C4-2B (cell line): Measurements from ENCODE around the gene ERFE.

Experiments used
- H3K27ac ChIP-seq: fragments of 450-650 bp; 2 replicates; pipeline ENCODE4 v1.5.1; 2017
- ZFX ChIP-seq: fragments of 450-650 bp; IDR thresholded peaks from 2 replicates; pipeline ENCODE4 v1.6.1; 2017
- TF ChIP-seq, protein P1 (sequence below): fragments of 450-650 bp; conservative IDR thresholded peaks from 2 replicates; pipeline ENCODE4 v1.5.1; 2017; ENCODE audit warnings: mild to moderate bottlenecking

The ERFE gene

DNA sequence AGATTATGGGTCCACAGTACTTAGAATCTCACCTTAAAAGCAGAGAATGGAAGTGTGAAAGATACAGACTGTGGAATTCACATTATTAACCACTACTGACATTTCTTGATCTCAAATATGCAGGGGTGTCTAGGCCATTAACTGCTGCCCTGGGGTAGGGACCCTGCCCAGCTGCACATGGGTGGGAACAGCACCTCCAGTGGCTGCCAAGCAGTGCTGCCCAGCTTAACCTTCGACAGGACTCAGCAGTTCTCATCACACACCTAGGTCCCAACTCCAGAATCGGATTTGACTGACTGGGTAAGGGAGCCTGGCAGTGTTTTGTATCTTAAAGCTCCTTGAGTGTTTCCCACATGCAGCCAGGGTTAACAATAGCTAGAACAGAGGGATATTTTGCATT, 14.9 kb downstream of the ERFE start:
- TF ChIP-seq, protein P1, sequence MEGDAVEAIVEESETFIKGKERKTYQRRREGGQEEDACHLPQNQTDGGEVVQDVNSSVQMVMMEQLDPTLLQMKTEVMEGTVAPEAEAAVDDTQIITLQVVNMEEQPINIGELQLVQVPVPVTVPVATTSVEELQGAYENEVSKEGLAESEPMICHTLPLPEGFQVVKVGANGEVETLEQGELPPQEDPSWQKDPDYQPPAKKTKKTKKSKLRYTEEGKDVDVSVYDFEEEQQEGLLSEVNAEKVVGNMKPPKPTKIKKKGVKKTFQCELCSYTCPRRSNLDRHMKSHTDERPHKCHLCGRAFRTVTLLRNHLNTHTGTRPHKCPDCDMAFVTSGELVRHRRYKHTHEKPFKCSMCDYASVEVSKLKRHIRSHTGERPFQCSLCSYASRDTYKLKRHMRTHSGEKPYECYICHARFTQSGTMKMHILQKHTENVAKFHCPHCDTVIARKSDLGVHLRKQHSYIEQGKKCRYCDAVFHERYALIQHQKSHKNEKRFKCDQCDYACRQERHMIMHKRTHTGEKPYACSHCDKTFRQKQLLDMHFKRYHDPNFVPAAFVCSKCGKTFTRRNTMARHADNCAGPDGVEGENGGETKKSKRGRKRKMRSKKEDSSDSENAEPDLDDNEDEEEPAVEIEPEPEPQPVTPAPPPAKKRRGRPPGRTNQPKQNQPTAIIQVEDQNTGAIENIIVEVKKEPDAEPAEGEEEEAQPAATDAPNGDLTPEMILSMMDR: no peak
- H3K27ac ChIP-seq: no peak overlapping the region

DNA sequence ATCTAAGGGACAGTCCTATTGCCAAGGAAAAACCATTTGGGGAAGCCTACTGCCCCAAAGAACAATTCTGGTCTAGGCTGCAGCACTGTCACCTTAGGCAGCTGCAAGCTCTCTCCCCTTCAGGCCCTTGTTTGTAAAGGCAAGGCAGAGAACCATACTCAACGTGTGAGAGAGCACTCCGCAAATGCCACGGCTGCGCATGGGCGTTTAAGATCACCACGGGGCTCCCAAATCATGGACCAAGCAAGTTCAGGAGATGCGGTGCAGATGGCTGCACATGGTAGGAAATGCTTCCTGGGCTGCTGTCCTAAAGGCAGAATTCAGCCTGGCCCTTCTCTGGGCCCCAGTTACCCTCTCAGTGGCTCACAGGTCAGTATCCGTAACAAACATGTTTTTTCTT, 15.5 kb downstream of the ERFE start:
- no peak overlapping the region for H3K27ac ChIP-seq
- TF ChIP-seq ZFX: no peak
- TF ChIP-seq, protein P1: no peak

DNA sequence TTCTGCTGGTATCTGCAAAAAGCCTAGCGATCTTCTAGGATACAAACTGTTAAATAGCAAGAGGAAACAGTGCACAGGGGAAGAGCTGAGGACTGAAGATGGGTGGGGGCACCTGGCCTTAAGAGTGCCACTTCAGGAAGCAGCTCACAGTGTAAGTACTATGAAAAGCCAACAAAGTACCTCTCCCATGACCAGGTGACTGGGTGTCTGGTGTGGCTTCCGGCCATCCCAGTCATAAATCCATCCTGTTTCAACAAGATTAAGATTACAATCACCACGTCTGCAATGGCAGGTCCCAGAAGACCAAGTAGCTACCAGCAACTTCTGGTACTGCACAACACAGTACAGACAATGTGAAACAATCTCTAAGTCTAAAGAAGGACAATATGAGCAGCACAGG, 15.9 kb downstream of the ERFE start:
- H3K27ac ChIP-seq: no peak overlapping the region

DNA sequence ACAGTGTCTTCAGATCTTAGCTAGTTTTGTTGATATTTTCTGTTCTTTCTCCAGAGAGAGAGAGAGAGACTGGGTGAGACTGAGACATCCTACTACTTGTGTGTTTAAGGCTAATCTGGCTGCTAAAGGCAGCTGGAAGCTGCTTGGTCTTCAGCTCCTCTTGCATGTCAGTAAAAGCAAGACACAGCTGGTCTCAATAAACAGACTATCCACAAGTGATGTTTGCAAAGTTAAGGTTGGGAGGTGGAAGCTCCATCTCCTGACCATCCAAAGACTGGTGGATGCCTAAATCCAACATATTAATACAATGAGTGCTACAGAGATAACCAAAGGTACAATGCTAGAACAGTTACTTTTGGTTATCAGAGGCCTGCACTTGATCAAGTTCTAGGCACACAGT, 17.8 kb downstream of the ERFE start:
- TF ChIP-seq ZFX: no peak
- TF ChIP-seq, protein P1: no peak
- H3K27ac ChIP-seq: no peak overlapping the region

More for the DNA sequence above, 15.9 kb downstream of the ERFE start:
- TF ChIP-seq, protein P1: no peak
- no peak for TF ChIP-seq ZFX

DNA sequence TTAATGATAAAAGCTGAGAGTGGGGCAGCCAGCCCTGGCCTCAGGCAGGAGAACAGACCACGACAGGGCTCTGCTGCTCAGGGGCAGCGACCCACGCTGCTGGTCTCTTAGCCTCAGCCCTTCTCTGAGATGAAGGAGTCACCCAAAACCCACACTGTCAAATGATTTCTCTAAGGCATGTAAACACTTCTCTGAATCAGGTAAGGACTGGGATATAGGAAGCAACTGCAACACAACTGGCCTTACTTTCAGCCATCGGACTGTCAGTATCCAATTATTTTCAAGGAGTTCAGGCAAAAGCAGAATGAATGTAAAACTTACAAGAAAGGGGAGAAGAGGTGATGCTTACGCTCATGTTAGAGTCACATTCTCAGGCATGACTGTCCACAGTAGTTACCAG, 21.8 kb downstream of the ERFE start:
- TF ChIP-seq, protein P1: no peak
- no peak for TF ChIP-seq ZFX
- H3K27ac ChIP-seq: no peak overlapping the region

DNA sequence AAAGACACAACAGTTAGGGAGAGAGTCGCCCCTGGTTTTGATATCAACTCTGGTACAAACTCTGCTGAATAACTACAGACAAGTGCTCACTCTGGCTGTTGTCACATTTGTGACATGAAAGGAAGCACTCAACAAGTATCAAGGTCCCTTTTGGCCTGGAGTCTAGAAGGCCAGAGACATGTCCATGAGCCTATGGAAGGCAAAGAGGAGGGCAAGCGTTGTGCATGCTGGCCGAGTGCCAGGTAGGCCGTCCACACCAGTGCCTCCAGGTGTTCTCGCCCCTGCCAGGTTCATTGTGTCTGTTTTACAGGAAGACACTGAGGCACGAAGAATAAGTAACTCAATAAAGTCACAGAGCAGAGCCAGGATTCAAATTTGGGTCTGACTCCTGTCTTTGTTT, 23.6 kb downstream of the ERFE start:
- TF ChIP-seq, protein P1: no peak
- no peak for TF ChIP-seq ZFX
- H3K27ac ChIP-seq: no peak overlapping the region

DNA sequence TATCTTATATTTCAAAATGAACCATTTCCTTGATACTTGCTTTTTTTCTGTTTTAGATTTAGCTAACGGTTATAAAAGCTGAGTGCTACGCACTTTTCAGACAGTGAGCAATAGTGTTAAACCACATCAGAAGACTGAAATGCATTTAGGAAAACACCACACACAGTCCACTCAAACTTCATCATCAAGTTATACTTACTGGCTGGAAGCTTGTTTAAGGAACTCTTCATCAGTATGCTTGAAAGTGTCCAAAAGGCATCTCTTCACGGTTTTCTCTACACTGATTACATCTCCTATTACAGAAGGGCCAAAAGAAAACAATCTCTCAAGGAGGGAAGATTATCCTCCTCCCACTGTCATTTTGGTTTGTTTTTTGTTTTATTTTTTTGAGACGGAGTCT, 25.1 kb downstream of the ERFE start:
- no peak for TF ChIP-seq ZFX
- TF ChIP-seq, protein P1: no peak
- no peak overlapping the region for H3K27ac ChIP-seq
